Neural cell (in vitro differentiated cells): Measurements from ENCODE around the gene NFAM1. TPM values are rescaled to one million over a fixed set of nuclear protein-coding genes. Genes with fewer than 3 reads are reported as not detected.

Source experiments
- H2AFZ ChIP-seq: fragments of 200-600, 300-800 bp; sonication (generic), shearing (Covaris generic); 2 replicates; pipeline ENCODE4 v1.6.0; 2014; ENCODE audit warnings: low read depth, mild to moderate bottlenecking, antibody characterized with exemption, low read length, moderate library complexity
- H3F3A ChIP-seq: fragments of 200-600 bp; shearing (Covaris generic); 2 replicates; pipeline ENCODE4 v1.6.1; 2016; ENCODE audit warnings: mild to moderate bottlenecking, moderate library complexity, mixed read lengths, antibody characterized with exemption, low read length; ENCODE audit not compliant: insufficient read depth, poor library complexity, severe bottlenecking
- H3K27ac ChIP-seq: fragments of 200-600, 300-800 bp; sonication (generic), shearing (Covaris generic); 2 replicates; pipeline ENCODE4 v1.5.1; 2014; ENCODE audit warnings: mild to moderate bottlenecking, low read length, moderate library complexity
- H3K27me3 ChIP-seq: fragments of 300-800, 200-600 bp; sonication (generic), shearing (Covaris generic); 2 replicates; pipeline ENCODE4 v1.6.0; 2014; ENCODE audit warnings: mild to moderate bottlenecking, low read depth, low read length, moderate library complexity; ENCODE audit not compliant: insufficient read depth
- H3K36me3 ChIP-seq: fragments of 300-800, 200-600 bp; sonication (generic), shearing (Covaris generic); 2 replicates; pipeline ENCODE4 v1.5.1; 2014; ENCODE audit warnings: mild to moderate bottlenecking, antibody characterized with exemption, low read length, moderate library complexity; ENCODE audit not compliant: insufficient read depth
- H3K4me2 ChIP-seq: fragments of 300-800, 200-600 bp; sonication (generic), shearing (Covaris generic); 2 replicates; pipeline ENCODE4 v1.6.0; 2014; ENCODE audit warnings: mild to moderate bottlenecking, low read length
- H3K4me3 ChIP-seq: fragments of 300-800, 200-600 bp; sonication (generic), shearing (Covaris generic); 2 replicates; pipeline ENCODE4 v1.5.1; 2014; ENCODE audit warnings: mild to moderate bottlenecking, low read length, moderate library complexity
- H3K79me2 ChIP-seq: fragments of 200-600 bp; shearing (Covaris generic); replicated peaks from 2 replicates; pipeline ENCODE4 v1.6.0; 2014; ENCODE audit warnings: mild to moderate bottlenecking, low read length, moderate library complexity; ENCODE audit not compliant: insufficient read depth
- H3K9ac ChIP-seq: fragments of 300-800, 200-600 bp; sonication (generic), shearing (Covaris generic); 2 replicates; pipeline ENCODE4 v1.6.1; 2016; ENCODE audit warnings: mild to moderate bottlenecking, low read length, mixed read lengths
- H3K9me2 ChIP-seq: fragments of 200-600 bp; shearing (Covaris generic); 2 replicates; pipeline ENCODE4 v1.6.1; 2016; ENCODE audit warnings: mild to moderate bottlenecking, low read length, mixed read lengths; ENCODE audit not compliant: insufficient read depth
- H3K9me3 ChIP-seq: fragments of 200-600, 300-800 bp; sonication (generic), shearing (Covaris generic); 2 replicates; pipeline ENCODE4 v1.6.1; 2016; ENCODE audit warnings: mild to moderate bottlenecking, mixed run types, low read length, moderate library complexity, mixed read lengths
- H4K20me1 ChIP-seq: fragments of 200-600 bp; shearing (Covaris generic); 2 replicates; pipeline ENCODE4 v1.6.1; 2016; ENCODE audit warnings: mild to moderate bottlenecking, mixed run types; ENCODE audit not compliant: insufficient read depth
- CTCF ChIP-seq: fragments of 450-650 bp; IDR thresholded peaks from 2 replicates; pipeline ENCODE4 v1.5.1; 2014; ENCODE audit warnings: antibody characterized with exemption, mild to moderate bottlenecking, moderate library complexity; ENCODE audit not compliant: poor library complexity, severe bottlenecking
- EP300 ChIP-seq: fragments of 450-650 bp; conservative IDR thresholded peaks from 2 replicates; pipeline ENCODE4 v1.6.1; 2014; ENCODE audit warnings: antibody characterized with exemption, mild to moderate bottlenecking, moderate library complexity; ENCODE audit not compliant: poor library complexity, severe bottlenecking
- EZH2 ChIP-seq: fragments of 200-600, 300-800 bp; shearing (Covaris generic), sonication (generic); IDR thresholded peaks from 2 replicates; pipeline ENCODE4 v1.6.1; 2014; ENCODE audit warnings: antibody characterized with exemption, low read length, borderline replicate concordance, mild to moderate bottlenecking; ENCODE audit not compliant: insufficient read depth, poor library complexity, severe bottlenecking
- MXI1 ChIP-seq: fragments of 450-650 bp; conservative IDR thresholded peaks from 2 replicates; pipeline ENCODE4 v1.6.1; 2014; ENCODE audit warnings: antibody characterized with exemption, mild to moderate bottlenecking; ENCODE audit not compliant: poor library complexity, severe bottlenecking
- POLR2AphosphoS5 ChIP-seq: IDR thresholded peaks from 2 replicates; pipeline ENCODE4 v1.6.1; 2012
- RAD21 ChIP-seq: fragments of 450-650 bp; conservative IDR thresholded peaks from 2 replicates; pipeline ENCODE4 v1.6.1; 2014; ENCODE audit warnings: antibody characterized with exemption, mild to moderate bottlenecking, moderate library complexity
- SMC3 ChIP-seq: fragments of 450-650 bp; conservative IDR thresholded peaks from 2 replicates; pipeline ENCODE4 v1.6.1; 2014; ENCODE audit warnings: antibody characterized with exemption, mild to moderate bottlenecking, moderate library complexity; ENCODE audit not compliant: poor library complexity
- TAF1 ChIP-seq: IDR thresholded peaks from 2 replicates; pipeline ENCODE4 v1.6.1; 2012; ENCODE audit warnings: low read depth
- polyA plus RNA-seq: library from polyadenylated mRNA; depleted of rRNA; stranded (reverse); fragments of >200 nt; gene quantifications from 2 replicates; pipeline ENCODE4 v1.2.3, GENCODE V29; 2014
- TF ChIP-seq, protein P1 (sequence below): IDR thresholded peaks from 2 replicates; pipeline ENCODE4 v1.6.1; 2012; ENCODE audit warnings: borderline replicate concordance

Gene NFAM1
- polyA plus RNA-seq, 1 donor from 2014 or later: 0.05 TPM

- Histone ChIP-seq H4K20me1 (no peaks in the 10 kb centered on the region), H3K4me2 (no peak overlapping the region)
Measured at GRCh38 chr22:42399315-42400271, 32.6 kb downstream of the NFAM1 start.

GRCh38 chr22:42397332-42398249 lies 34.6 kb downstream of the NFAM1 start:
- no peak overlapping the region for H2AFZ ChIP-seq
- H3F3A ChIP-seq: no peaks in the 10 kb centered on the region
- no peaks in the 10 kb centered on the region for H4K20me1 ChIP-seq
- TF ChIP-seq EZH2 (no peak), SMC3 (no peak), CTCF (no peak), TAF1 (no peak), MXI1 (no peak), RAD21 (no peak), EP300 (no peak), POLR2AphosphoS5 (no peak)
- TF ChIP-seq, protein P1, sequence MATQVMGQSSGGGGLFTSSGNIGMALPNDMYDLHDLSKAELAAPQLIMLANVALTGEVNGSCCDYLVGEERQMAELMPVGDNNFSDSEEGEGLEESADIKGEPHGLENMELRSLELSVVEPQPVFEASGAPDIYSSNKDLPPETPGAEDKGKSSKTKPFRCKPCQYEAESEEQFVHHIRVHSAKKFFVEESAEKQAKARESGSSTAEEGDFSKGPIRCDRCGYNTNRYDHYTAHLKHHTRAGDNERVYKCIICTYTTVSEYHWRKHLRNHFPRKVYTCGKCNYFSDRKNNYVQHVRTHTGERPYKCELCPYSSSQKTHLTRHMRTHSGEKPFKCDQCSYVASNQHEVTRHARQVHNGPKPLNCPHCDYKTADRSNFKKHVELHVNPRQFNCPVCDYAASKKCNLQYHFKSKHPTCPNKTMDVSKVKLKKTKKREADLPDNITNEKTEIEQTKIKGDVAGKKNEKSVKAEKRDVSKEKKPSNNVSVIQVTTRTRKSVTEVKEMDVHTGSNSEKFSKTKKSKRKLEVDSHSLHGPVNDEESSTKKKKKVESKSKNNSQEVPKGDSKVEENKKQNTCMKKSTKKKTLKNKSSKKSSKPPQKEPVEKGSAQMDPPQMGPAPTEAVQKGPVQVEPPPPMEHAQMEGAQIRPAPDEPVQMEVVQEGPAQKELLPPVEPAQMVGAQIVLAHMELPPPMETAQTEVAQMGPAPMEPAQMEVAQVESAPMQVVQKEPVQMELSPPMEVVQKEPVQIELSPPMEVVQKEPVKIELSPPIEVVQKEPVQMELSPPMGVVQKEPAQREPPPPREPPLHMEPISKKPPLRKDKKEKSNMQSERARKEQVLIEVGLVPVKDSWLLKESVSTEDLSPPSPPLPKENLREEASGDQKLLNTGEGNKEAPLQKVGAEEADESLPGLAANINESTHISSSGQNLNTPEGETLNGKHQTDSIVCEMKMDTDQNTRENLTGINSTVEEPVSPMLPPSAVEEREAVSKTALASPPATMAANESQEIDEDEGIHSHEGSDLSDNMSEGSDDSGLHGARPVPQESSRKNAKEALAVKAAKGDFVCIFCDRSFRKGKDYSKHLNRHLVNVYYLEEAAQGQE: no peak
- H3K9me3 ChIP-seq: no peaks in the 10 kb centered on the region
- H3K27ac ChIP-seq: no peak overlapping the region
- no peak overlapping the region for H3K4me3 ChIP-seq
- no peaks in the 10 kb centered on the region for H3K9me2 ChIP-seq
- no peak overlapping the region for H3K9ac ChIP-seq
- H3K36me3 ChIP-seq: no peaks in the 10 kb centered on the region
- H3K27me3 ChIP-seq: no peaks in the 10 kb centered on the region
- no peak overlapping the region for H3K4me2 ChIP-seq
- no peaks in the 10 kb centered on the region for H3K79me2 ChIP-seq

More at GRCh38 chr22:42399315-42400271, 32.6 kb downstream of the NFAM1 start:
- Histone ChIP-seq H3K27me3 (no peaks in the 10 kb centered on the region), H3K79me2 (no peaks in the 10 kb centered on the region), H3K27ac (no peak overlapping the region), H3K9ac (no peak overlapping the region), H3F3A (no peaks in the 10 kb centered on the region), H2AFZ (no peak overlapping the region), H3K4me3 (no peak overlapping the region), H3K36me3 (no peaks in the 10 kb centered on the region), H3K9me3 (no peaks in the 10 kb centered on the region), H3K9me2 (no peaks in the 10 kb centered on the region)
- no peak for TF ChIP-seq CTCF
- TF ChIP-seq SMC3: peak; percentile 21
- no peak for TF ChIP-seq EP300
- TF ChIP-seq RAD21: peak; percentile 21
